ENCODE data around the gene UBAC1. TPM values are rescaled to one million over a fixed set of nuclear protein-coding genes. Genes with fewer than 3 reads are reported as not detected.

Gene UBAC1
- total RNA-seq, 1 donor from 2014 or later: 36.0 TPM

DNA sequence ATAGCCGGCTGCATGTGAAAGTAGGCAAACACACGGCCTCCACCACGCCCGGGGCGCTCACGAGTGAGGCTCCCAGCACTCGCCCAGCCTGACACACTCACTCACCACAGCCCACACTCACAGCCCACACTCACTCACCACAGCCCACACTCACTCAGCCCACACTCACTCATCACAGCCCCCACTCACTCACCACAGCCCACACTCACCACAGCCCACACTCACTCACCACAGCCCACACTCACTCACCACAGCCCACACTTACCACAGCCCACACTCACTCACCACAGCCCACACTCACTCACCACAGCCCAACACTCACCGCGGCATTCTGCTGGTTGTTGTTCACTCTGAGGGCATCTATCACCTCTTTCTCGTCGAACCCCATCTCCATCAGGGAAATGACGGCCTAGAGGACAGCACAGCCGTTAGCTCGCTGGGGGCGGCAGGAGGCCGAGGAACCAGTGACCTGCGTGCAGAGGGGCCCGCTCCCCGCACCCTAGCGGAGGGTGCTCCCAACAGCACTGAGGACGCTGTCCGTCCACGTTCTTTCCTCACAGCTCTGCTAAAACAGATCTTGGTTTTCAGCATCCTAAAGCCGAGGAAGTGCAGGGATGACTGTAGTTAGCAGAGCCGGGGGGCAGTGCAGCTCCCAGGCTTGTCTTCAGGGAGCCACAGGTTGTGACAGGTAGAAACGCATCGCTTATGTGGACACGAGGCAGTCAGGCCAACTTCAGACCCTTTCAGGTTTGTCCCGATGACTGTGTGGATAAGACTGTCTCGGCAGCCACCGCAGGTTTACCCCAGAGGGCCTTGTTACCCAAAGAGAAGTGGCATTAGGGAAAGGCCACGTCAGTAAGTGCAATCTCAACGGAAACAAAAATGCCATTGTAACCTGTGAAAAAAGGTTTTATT, 21.6 kb downstream of the UBAC1 start:
- peak; percentile 54 for DNase-seq (ENCODE audit: low spot score)
- H3K4me1 Mint-ChIP-seq (ENCODE audit: low read depth): no peaks in the 10 kb centered on the region
- TF ChIP-seq, protein P1, sequence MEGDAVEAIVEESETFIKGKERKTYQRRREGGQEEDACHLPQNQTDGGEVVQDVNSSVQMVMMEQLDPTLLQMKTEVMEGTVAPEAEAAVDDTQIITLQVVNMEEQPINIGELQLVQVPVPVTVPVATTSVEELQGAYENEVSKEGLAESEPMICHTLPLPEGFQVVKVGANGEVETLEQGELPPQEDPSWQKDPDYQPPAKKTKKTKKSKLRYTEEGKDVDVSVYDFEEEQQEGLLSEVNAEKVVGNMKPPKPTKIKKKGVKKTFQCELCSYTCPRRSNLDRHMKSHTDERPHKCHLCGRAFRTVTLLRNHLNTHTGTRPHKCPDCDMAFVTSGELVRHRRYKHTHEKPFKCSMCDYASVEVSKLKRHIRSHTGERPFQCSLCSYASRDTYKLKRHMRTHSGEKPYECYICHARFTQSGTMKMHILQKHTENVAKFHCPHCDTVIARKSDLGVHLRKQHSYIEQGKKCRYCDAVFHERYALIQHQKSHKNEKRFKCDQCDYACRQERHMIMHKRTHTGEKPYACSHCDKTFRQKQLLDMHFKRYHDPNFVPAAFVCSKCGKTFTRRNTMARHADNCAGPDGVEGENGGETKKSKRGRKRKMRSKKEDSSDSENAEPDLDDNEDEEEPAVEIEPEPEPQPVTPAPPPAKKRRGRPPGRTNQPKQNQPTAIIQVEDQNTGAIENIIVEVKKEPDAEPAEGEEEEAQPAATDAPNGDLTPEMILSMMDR (IDR thresholded peaks at IDR 0.05): no peak
- H3K27ac Mint-ChIP-seq (ENCODE audit: unreplicated experiment): no peak overlapping the region
- H3K9me3 Mint-ChIP-seq (ENCODE audit: low read depth): no peaks in the 10 kb centered on the region
- no peak overlapping the region for H3K4me3 Mint-ChIP-seq (ENCODE audit: unreplicated experiment)
- H3K36me3 Mint-ChIP-seq (ENCODE audit: low read depth): peaks cover 35% of the 10 kb centered on the region
- H3K27me3 Mint-ChIP-seq (ENCODE audit: low read depth): no peaks in the 10 kb centered on the region

DNA sequence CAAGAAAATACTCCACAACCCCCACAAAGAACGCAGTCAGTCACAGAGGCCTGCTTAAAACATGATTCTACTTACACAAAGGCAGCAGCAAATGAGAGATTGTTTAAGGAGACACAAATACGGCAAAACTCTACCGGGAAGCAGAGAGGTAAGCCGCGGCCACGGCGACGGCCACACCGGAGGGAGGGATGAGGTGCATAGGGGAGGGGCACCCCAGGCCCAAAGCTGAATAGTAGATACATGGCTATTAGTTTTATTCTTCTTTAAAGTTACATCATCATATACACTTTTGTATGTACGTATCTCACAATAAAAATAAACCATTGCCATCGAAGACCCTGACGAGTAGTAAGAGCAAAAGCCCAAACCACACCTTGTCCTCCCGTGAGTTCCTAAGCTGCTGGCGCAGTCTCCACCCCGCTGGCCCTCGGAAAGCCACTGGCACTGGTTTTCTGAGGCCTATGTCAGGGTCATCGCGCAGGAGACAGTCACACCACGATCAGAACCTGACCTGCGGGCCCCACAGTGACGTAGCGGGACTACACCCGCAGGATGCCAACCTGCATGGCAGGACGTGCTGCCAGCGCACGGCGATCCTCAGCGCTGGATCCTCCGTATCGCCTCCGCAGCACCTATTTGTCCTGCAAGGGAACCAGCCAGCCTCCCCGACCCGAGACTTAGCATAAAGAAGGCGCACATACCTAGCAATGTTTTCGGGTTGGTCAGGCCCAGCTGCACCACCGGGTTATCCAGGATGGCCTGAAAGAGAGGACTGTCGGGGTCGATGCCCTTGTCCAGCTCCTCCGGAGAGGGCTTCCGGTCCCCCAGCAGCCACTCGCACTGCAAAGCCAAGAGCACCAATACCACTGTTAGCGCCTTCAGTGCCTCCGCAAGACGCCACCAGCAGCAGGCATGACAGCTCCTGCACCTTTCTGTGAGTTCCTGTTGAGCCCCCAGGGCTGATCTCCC, 23.4 kb downstream of the UBAC1 start:
- no peak overlapping the region for H3K4me3 Mint-ChIP-seq (ENCODE audit: unreplicated experiment)
- H3K36me3 Mint-ChIP-seq (ENCODE audit: low read depth): peaks cover 28% of the 10 kb centered on the region
- no peaks in the 10 kb centered on the region for H3K9me3 Mint-ChIP-seq (ENCODE audit: low read depth)
- TF ChIP-seq, protein P1 (IDR thresholded peaks at IDR 0.05): no peak
- no peaks in the 10 kb centered on the region for H3K4me1 Mint-ChIP-seq (ENCODE audit: low read depth)
- no peaks in the 10 kb centered on the region for H3K27me3 Mint-ChIP-seq (ENCODE audit: low read depth)
- no peak overlapping the region for H3K27ac Mint-ChIP-seq (ENCODE audit: unreplicated experiment)
- DNase-seq (ENCODE audit: low spot score): peak; percentile 85

DNA sequence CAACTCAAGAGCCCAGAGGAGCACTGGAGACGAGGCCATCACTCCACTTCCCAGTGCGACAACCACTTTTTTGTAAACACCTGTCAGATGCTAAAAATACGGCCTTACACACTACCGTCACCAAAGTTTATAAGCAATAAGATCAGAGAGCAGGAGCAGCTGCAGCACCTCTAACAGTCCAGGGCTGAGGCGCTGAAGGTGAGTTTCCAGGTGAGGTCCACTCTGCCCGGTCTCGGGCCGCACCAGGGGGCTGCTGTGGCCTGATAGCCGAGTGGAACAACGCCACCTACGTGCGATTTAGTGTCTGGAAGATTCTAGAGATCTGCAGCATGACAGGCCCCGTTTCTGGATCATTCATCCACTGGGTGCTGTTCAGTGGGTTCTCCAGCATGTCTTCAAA, 28.1 kb downstream of the UBAC1 start:
- Mint-ChIP-seq H3K36me3 (ENCODE audit: low read depth) (peaks cover 29% of the 10 kb centered on the region), H3K27me3 (ENCODE audit: low read depth) (no peaks in the 10 kb centered on the region), H3K27ac (ENCODE audit: unreplicated experiment) (no peak overlapping the region), H3K4me3 (ENCODE audit: unreplicated experiment) (no peak overlapping the region), H3K9me3 (ENCODE audit: low read depth) (no peaks in the 10 kb centered on the region), H3K4me1 (ENCODE audit: low read depth) (peaks cover 1% of the 10 kb centered on the region)
- no peak for DNase-seq (ENCODE audit: low spot score)
- TF ChIP-seq, protein P1 (IDR thresholded peaks at IDR 0.05): no peak

DNA sequence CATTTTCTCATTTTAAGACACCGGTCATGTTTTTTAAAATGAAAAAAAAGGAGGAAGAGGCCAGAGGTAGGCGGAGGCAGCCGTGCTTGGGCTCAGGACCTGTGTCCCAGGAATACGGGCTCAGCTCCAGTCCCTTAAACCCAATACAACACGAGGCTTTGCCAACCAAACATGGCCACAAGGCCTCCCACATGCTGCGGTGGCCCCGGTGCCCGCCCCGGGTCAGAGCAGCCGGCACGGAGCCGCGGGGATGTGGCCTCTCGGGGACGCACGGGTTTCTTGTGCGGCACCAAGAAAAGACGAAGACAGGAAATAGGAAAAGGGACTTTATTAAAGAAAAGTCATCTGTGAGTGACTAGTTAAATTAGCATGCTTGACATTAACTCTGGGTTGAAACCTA, 28.5 kb downstream of the UBAC1 start:
- Mint-ChIP-seq H3K27me3 (ENCODE audit: low read depth) (no peaks in the 10 kb centered on the region), H3K36me3 (ENCODE audit: low read depth) (peaks cover 27% of the 10 kb centered on the region), H3K4me1 (ENCODE audit: low read depth) (peaks cover 6% of the 10 kb centered on the region), H3K27ac (ENCODE audit: unreplicated experiment) (no peak overlapping the region), H3K9me3 (ENCODE audit: low read depth) (no peaks in the 10 kb centered on the region), H3K4me3 (ENCODE audit: unreplicated experiment) (no peak overlapping the region)
- TF ChIP-seq, protein P1 (IDR thresholded peaks at IDR 0.05): no peak
- DNase-seq (ENCODE audit: low spot score): no peak

DNA sequence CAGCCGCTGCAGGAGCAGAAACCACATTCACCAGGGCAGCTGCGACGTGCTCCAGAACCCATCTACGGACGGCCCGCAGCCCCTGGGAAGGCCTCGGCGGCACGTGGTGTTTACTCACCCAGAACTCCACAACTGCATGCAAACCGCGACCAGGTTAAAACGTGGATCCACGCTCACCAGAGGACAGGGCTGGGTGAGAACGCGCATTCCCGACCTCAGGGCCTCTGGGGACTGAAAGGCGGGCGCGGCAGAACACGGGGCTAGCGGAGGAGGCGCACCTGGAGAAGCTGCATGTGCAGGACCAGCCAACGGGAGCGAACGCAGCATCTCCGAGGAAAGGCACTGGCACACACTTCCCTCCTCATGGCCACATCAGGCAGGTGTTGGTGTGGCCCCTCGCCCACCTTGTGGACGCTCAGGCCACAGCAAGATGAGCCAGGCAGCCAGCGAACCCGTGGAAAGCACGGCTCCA, 29.8 kb downstream of the UBAC1 start:
- no peaks in the 10 kb centered on the region for H3K9me3 Mint-ChIP-seq (ENCODE audit: low read depth)
- no peaks in the 10 kb centered on the region for H3K27me3 Mint-ChIP-seq (ENCODE audit: low read depth)
- TF ChIP-seq, protein P1 (IDR thresholded peaks at IDR 0.05): no peak
- H3K4me1 Mint-ChIP-seq (ENCODE audit: low read depth): peaks cover 15% of the 10 kb centered on the region
- no peak overlapping the region for H3K27ac Mint-ChIP-seq (ENCODE audit: unreplicated experiment)
- peaks cover 20% of the 10 kb centered on the region for H3K36me3 Mint-ChIP-seq (ENCODE audit: low read depth)
- H3K4me3 Mint-ChIP-seq (ENCODE audit: unreplicated experiment): no peak overlapping the region
- DNase-seq (ENCODE audit: low spot score): peak; percentile 87

Measured in chondrocyte (in vitro differentiated cells).